ENCODE results near the gene MYO1A. TPM values are rescaled to one million over a fixed set of nuclear protein-coding genes. Genes with fewer than 3 reads are reported as not detected.
A peak's percentile ranks its signal among the peaks of the same experiment; 100 is the strongest.

Gene MYO1A
- total and polyA plus RNA-seq, 10 of the 15 experiments (the other 5 are each of a cell fraction or from before 2014, with no cell fraction given), result 0.01 to 0.34 (median 0.15) TPM; not detected in 2

- TF ChIP-seq CBX3 (IDR thresholded peaks at IDR 0.05; ENCODE audit: borderline replicate concordance, low read depth) (no peak), SMAD5 (IDR thresholded peaks at IDR 0.05; ENCODE audit: low read depth) (no peak; the same call in 1 of the 2 replicates), NRF1 (conservative IDR thresholded peaks at IDR 0.05; ENCODE audit: low read depth, low read length) (no peak), MEF2B (IDR thresholded peaks at IDR 0.05; ENCODE audit: partially characterized antibody, poor library complexity, severe bottlenecking) (no peak), SMAD1 (IDR thresholded peaks at IDR 0.05; ENCODE audit: low read depth, partially characterized antibody) (peak; percentile 47), IRF4 (IDR thresholded peaks at IDR 0.05; ENCODE audit: low read depth, low read length) (no peak), DPF2 (IDR thresholded peaks at IDR 0.05) (peak; percentile 76; the same call in 1 of the 2 replicates), CUX1 (IDR thresholded peaks at IDR 0.05; ENCODE audit: insufficient replicate concordance, low read depth, low read length) (no peak), EED (IDR thresholded peaks at IDR 0.05; ENCODE audit: low read depth) (no peak), ZSCAN29 (IDR thresholded peaks at IDR 0.05) (no peak), CHD2 (IDR thresholded peaks at IDR 0.05; ENCODE audit: borderline replicate concordance, low read depth, low read length) (peak; percentile 94; the same call in 1 of the 2 replicates), REST (IDR thresholded peaks at IDR 0.05; ENCODE audit: low read depth, low read length) (no peak), IKZF2 (IDR thresholded peaks at IDR 0.05) (no peak), ZBTB11 (CRISPR knock-in tag; IDR thresholded peaks at IDR 0.05) (no peak), GABPA (IDR thresholded peaks at IDR 0.05; ENCODE audit: low read depth) (peak; percentile 95), RFX5 (IDR thresholded peaks at IDR 0.05; ENCODE audit: low read depth, low read length) (peak; percentile 86), KLF5 (IDR thresholded peaks at IDR 0.05; ENCODE audit: partially characterized antibody) (peak; percentile 94), ZNF217 (IDR thresholded peaks at IDR 0.05) (no peak)
Measured at GRCh38 chr12:57078519-57079404, 28.8 kb upstream of the MYO1A start, which contains the start of gene NEMP1 (continued).

Data from GM12878 (cell line).